ENCODE measurements around the gene ZAR1.

The ZAR1 gene

GRCh38 chr4:48490680-48491513 lies 845 bp downstream of the ZAR1 start:
- DNase-seq: no peak

GRCh38 chr4:48491514-48492176 lies 1.6 kb downstream of the ZAR1 start:
- DNase-seq: no peak

DNA sequence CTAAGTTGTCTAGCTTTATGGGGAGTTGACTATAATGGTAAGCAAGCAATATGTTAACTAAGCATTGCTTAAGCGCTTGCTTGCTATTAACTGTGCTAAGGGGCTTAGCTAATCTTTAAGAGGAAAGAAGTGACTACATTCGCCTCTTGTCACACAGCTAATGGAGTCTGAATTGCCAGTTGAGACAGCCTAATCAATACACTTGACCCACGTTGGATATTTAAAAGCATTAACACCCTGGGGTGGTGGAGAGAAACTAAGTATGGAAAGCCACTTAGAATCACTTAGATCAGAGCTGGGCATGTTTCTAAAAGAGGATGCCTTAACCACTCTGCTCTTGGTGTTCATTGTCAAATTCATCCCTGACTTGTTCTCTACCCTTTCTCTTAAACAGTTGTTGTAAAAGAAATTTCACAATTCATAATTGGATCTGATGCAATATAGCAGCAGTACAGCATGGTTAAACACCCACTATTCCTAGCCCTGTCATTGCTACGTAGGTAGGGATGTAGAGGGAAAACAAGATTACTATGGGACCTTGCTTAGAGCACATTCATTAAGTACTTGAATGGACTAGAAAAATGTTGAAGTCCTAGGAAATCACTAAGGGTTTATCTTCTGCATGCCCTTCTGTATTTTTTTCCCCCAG lies 3.5 kb downstream of the ZAR1 start:
- no peak for DNase-seq

DNA sequence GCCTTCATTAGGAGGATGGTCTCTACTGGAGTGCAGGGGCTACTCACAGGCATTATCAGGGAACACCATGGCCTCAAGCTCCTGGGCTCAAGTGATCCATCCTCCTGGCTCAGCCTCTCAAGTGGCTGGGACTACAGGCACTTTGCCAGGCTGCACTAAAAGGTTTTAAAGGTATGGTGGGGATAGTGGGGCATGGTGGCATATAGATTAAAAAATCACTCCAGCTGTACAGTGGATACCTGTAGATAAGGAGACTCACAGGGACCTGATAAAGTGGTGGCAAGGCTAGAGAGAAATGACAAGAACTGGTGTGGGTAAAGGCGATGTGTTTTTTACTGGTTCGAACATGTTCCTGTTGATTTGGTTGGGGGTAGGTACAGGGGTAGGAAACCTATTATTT lies 5.9 kb downstream of the ZAR1 start:
- no peak for DNase-seq

DNA sequence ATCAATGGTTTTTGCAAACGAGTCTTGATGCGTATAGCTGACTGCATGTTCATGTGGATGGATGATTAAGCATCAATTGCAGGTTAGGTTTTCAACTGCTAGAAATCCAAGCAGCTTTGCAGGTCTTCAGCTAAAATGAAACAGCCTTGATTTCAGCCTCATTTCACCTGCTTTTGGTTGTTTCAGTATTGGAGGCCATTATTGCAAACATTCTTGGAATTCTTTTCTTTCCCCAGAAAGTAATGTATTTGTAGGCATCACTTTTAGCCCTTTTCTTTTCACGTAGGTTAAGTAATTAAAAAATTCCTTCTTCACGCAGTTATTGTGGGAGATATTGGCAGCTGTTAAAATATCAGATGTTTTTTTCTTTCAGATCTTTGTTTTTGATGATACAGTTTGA lies 8.8 kb downstream of the ZAR1 start:
- DNase-seq: no peak

DNA sequence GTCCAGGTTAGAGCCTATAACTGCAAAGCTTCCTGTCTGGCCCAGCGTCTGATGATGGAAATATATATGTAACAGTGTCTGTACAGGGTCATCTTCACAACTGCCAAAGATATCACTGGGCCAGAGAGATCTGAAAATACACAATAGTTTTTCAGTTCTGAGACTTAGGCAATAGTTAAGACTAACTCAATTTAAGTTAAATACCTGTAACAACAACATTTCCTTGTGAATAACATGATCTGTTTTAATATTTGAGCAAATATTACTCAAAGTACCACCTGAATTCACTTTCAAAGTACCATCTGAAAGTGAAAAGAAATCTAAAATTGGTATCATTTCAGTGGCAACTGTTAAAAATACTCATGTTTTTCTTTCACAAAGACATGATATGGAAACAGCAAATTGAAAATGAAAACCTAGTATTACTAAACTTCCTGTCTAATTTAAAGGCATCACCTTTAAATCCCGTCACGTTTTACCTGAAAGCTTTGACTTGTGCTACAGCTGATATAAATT lies 9.6 kb downstream of the ZAR1 start:
- peak in 1 of 5 experiments; percentile 39 for DNase-seq

DNA sequence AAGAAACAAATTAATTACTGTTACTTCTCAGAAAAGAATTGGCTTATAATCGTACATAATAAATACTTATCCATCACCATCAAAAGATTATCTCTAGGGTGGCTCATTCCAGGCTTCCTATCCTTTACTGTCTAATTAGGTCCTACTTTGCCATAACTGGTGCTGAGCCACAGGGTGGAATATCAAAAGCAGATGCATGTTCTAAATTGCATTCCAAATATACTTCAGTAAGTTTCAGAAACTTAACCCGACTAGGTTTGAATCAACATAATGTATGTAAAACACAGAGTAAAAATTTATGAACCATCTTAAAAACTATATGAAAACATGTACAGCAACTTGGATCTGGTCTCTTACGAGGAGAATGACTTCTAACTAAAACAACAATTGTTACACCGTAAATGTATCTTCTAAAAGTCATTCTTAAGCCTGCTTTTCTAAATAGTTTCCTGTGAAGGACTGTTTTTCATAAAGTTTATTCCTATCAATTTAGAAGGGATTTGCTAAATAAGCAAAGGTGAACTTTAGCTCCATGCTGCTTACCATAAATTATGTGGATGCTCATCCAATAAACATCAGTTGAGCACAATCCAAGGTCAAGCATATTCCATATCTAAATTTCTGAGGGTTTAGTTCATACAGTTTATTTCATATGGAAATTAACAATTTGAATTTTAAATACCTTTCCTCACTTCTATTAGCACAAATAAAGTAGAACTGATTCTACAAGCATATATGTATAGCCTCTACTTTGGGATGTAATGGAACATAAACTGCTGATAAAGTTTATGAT lies 13.4 kb downstream of the ZAR1 start:
- no peak for DNase-seq

DNA sequence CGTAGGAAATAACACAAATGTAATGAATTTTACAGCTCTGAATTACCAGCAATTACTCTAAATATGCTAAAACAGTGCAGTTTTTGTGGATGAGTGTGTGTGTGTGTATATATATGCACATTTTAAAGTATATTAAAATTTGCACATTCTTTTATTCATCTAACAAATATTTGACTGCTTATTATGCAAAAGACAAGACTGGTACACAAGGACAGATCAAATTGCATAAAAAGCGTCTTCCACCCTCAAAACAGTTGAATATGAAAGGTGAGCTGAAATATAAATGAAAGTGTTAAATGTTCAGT lies 13.9 kb downstream of the ZAR1 start:
- DNase-seq: no peak

DNA sequence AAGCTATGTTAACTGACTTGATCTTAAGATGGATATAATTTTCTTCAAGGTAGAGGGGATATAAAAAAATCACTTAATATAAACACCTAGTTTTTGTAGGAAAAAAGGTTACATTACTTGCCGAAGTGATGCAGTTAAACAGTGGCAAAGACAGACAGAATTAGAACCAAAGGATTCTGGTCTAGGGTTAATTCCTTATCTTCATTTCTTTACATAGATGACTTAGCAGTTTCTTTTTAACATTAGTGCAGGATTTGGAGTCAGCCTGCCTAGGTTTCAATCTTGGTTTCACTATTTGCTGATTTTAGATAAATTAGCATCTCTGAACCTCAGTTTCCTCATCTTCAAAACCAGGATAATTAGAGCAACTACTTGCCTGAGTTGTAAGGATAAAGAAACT lies 14.3 kb downstream of the ZAR1 start:
- DNase-seq: peak in 1 of 5 experiments; percentile 49

- no peak for DNase-seq
Observed at GRCh38 chr4:48506716-48507115, 16.7 kb downstream of the ZAR1 start.

DNA sequence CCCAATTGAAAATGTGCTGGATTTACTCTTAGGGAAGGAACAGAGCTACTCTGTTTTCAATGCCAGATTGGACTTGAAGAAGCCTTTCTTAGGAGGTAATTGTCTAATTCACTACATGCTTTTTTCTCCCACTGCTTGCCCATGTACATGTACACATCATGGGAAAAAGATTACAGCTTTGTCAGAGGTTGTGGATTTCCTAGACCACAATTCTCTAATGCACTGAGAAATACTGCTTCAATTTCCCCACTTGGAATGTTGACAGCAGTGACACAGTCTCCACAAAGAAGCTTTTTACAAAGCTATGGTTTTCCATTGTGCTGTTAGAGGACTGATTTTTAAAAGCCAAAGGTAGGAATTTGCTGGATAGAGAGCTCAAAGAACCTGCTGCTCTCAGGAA lies 19.5 kb downstream of the ZAR1 start:
- DNase-seq: no peak

GRCh38 chr4:48518143-48518542 lies 28.1 kb downstream of the ZAR1 start:
- no peak for DNase-seq

GRCh38 chr4:48526406-48526805 lies 36.4 kb downstream of the ZAR1 start:
- DNase-seq: no peak

DNA sequence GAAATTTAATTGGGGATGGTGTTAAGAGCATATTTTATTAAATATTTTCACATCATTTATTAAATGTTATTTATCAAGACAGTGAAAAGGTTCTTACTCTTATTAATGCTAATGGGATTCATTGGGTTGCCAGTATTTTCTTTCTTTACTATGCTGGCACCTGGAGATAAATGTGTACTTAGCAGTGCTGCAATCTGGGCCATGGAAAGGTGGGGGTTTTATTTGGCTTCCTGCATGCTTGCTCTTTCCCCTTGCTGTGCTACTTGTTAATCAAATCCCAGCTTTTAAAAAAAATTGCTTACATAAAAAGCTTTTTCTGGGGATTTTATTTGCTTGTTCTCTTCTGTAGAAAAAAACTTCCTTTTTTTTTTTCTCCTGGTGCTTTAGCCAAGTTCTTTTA lies 48.3 kb downstream of the ZAR1 start:
- no peak for DNase-seq

- no peak for DNase-seq
Observed at GRCh38 chr4:48539597-48539996, 49.5 kb downstream of the ZAR1 start.

DNA sequence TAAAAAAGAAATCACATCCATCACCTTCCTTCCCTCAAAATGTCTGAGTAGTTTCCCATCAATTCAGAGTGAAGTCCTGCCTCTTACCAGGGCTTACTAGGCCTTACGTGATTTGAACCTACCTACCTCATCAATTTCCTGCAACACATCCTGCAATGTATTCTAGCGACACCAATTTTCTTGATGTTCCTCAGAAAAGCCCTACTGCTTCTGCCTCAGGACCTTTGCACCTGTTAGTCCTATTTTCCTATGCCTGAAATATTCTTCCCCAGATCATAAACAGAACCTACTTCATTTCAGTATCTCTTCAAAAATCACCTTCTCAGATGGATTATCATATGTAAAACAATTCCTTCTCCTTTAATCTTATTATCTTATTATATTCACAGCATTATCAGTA lies 52.8 kb downstream of the ZAR1 start:
- no peak for DNase-seq

- DNase-seq: no peak
Observed at GRCh38 chr4:48543796-48544195, 53.7 kb downstream of the ZAR1 start.

All from T-helper 2 cell (primary cell).